Measurements from ENCODE around the gene FAM13C.

DNA sequence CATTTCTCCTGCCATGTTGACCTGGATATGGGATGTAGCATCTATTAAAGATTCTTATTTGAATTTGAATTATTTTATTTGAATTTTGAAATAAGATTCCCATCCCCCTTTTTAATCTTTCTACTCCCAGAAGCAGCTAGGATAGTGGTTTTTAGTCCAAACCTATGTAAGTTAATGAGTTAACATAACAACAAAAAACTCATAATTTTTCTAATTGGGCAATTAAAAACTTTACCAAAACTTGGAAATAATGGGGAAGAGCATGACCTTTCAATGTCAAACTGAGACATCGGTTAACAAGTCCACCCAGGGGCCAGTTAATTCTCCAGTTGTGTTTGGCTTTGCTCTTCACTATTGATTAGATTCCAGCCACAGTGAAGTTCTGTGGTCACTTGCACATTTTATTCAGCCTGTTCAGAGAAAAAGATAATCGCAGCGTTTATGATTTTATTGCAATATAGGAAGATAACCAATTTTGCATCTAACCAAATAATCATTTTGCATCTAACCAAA, 1.2 kb upstream of the FAM13C start:
- no peak for TF ChIP-seq SMC3 (conservative IDR thresholded peaks at IDR 0.05; ENCODE audit: poor library complexity)
- TF ChIP-seq, protein P1, sequence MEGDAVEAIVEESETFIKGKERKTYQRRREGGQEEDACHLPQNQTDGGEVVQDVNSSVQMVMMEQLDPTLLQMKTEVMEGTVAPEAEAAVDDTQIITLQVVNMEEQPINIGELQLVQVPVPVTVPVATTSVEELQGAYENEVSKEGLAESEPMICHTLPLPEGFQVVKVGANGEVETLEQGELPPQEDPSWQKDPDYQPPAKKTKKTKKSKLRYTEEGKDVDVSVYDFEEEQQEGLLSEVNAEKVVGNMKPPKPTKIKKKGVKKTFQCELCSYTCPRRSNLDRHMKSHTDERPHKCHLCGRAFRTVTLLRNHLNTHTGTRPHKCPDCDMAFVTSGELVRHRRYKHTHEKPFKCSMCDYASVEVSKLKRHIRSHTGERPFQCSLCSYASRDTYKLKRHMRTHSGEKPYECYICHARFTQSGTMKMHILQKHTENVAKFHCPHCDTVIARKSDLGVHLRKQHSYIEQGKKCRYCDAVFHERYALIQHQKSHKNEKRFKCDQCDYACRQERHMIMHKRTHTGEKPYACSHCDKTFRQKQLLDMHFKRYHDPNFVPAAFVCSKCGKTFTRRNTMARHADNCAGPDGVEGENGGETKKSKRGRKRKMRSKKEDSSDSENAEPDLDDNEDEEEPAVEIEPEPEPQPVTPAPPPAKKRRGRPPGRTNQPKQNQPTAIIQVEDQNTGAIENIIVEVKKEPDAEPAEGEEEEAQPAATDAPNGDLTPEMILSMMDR (IDR thresholded peaks at IDR 0.05; ENCODE audit: poor library complexity, severe bottlenecking) = no peak
- TF ChIP-seq POLR2AphosphoS5 (IDR thresholded peaks at IDR 0.05) = no peak
- TF ChIP-seq, protein P2, sequence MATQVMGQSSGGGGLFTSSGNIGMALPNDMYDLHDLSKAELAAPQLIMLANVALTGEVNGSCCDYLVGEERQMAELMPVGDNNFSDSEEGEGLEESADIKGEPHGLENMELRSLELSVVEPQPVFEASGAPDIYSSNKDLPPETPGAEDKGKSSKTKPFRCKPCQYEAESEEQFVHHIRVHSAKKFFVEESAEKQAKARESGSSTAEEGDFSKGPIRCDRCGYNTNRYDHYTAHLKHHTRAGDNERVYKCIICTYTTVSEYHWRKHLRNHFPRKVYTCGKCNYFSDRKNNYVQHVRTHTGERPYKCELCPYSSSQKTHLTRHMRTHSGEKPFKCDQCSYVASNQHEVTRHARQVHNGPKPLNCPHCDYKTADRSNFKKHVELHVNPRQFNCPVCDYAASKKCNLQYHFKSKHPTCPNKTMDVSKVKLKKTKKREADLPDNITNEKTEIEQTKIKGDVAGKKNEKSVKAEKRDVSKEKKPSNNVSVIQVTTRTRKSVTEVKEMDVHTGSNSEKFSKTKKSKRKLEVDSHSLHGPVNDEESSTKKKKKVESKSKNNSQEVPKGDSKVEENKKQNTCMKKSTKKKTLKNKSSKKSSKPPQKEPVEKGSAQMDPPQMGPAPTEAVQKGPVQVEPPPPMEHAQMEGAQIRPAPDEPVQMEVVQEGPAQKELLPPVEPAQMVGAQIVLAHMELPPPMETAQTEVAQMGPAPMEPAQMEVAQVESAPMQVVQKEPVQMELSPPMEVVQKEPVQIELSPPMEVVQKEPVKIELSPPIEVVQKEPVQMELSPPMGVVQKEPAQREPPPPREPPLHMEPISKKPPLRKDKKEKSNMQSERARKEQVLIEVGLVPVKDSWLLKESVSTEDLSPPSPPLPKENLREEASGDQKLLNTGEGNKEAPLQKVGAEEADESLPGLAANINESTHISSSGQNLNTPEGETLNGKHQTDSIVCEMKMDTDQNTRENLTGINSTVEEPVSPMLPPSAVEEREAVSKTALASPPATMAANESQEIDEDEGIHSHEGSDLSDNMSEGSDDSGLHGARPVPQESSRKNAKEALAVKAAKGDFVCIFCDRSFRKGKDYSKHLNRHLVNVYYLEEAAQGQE (IDR thresholded peaks at IDR 0.05; ENCODE audit: borderline replicate concordance) = no peak
- TF ChIP-seq RAD21 (conservative IDR thresholded peaks at IDR 0.05) = no peak
- no peak for TF ChIP-seq MXI1 (conservative IDR thresholded peaks at IDR 0.05; ENCODE audit: poor library complexity, severe bottlenecking)
- TF ChIP-seq EZH2 (IDR thresholded peaks at IDR 0.05; ENCODE audit: borderline replicate concordance, insufficient read depth, low read length, poor library complexity, severe bottlenecking) = no peak
- no peak for TF ChIP-seq TAF1 (IDR thresholded peaks at IDR 0.05; ENCODE audit: low read depth)
- TF ChIP-seq EP300 (conservative IDR thresholded peaks at IDR 0.05; ENCODE audit: poor library complexity, severe bottlenecking) = no peak

Measured in neural cell (in vitro differentiated cells).